AG09319 (cell line): ENCODE data around the gene PARP6.

Experiments used
- DNase-seq: peaks from one replicate; pipeline ENCODE4 v3.0.0-alpha.2; 2010; ENCODE audit warnings: low read depth; ENCODE audit errors: extremely low read depth
- CTCF ChIP-seq: IDR thresholded peaks from 2 replicates; pipeline ENCODE4 v1.5.1; 2011; ENCODE audit warnings: low read depth, mild to moderate bottlenecking, inconsistent platforms, low read length, moderate library complexity

PARP6 gene

GRCh38 chr15:72197460-72198355, 74.6 kb downstream of the PARP6 start, which contains the start of gene GRAMD2A:
Gene GRAMD2A, minus strand, starts transcription at chr15:72197787.
- no peak for DNase-seq
- TF ChIP-seq CTCF, result no peak

- TF ChIP-seq CTCF, result no peak
- no peak for DNase-seq
These were observed 75.3 kb downstream of the PARP6 start for GRCh38 chr15:72197041-72197459.

- no peak for TF ChIP-seq CTCF
- DNase-seq, result no peak
These were observed 75.8 kb downstream of the PARP6 start for GRCh38 chr15:72196409-72197040.

GRCh38 chr15:72195101-72195511, 77.2 kb downstream of the PARP6 start:
- no peak for DNase-seq
- no peak for TF ChIP-seq CTCF

GRCh38 chr15:72193836-72194396, 78.4 kb downstream of the PARP6 start:
- TF ChIP-seq CTCF, result no peak
- DNase-seq, result no peak

GRCh38 chr15:72192416-72192815, 79.9 kb downstream of the PARP6 start:
- DNase-seq, result no peak
- TF ChIP-seq CTCF, result no peak
